Hepatocyte (in vitro differentiated cells): Measurements from ENCODE around the gene TESK2. TPM values are rescaled to one million over a fixed set of nuclear protein-coding genes. Genes with fewer than 3 reads are reported as not detected.

Source experiments
- DNase-seq: peaks from one replicate; pipeline ENCODE4 v3.0.0-alpha.2; 2016; ENCODE audit warnings: low spot score
- H2AFZ ChIP-seq: fragments of 200-600 bp; sonication (generic); 2 replicates; pipeline ENCODE4 v1.6.0; 2016; ENCODE audit warnings: antibody characterized with exemption, mild to moderate bottlenecking
- H3K27ac ChIP-seq: fragments of 200-600 bp; sonication (generic); 2 replicates; pipeline ENCODE4 v1.5.1; 2016; ENCODE audit warnings: mild to moderate bottlenecking
- H3K27me3 ChIP-seq: fragments of 200-600 bp; sonication (generic); 2 replicates; pipeline ENCODE4 v1.6.1; 2016
- H3K36me3 ChIP-seq: fragments of 200-600 bp; sonication (generic); replicated peaks from 2 replicates; pipeline ENCODE4 v1.5.1; 2016; ENCODE audit warnings: low read depth; ENCODE audit not compliant: insufficient read depth
- H3K4me1 ChIP-seq: fragments of 200-600 bp; sonication (generic); 2 replicates; pipeline ENCODE4 v1.5.1; 2016; ENCODE audit warnings: mild to moderate bottlenecking, moderate library complexity; ENCODE audit not compliant: insufficient read depth
- H3K4me2 ChIP-seq: fragments of 200-600 bp; sonication (generic); 2 replicates; pipeline ENCODE4 v1.6.0; 2016
- H3K4me3 ChIP-seq: fragments of 200-600 bp; sonication (generic); 2 replicates; pipeline ENCODE4 v1.5.1; 2016; ENCODE audit warnings: mild to moderate bottlenecking
- H3K79me2 ChIP-seq: fragments of 200-600 bp; sonication (generic); 2 replicates; pipeline ENCODE4 v1.6.0; 2017; ENCODE audit warnings: mild to moderate bottlenecking
- H3K9me2 ChIP-seq: fragments of 200-600 bp; sonication (generic); replicated peaks from 2 replicates; pipeline ENCODE4 v1.6.0; 2017; ENCODE audit warnings: mild to moderate bottlenecking; ENCODE audit not compliant: insufficient read depth
- H3K9me3 ChIP-seq: fragments of 200-600 bp; sonication (generic); 2 replicates; pipeline ENCODE4 v1.5.1; 2016; ENCODE audit warnings: low read depth, mild to moderate bottlenecking
- H4K20me1 ChIP-seq: fragments of 200-600 bp; sonication (generic); 2 replicates; pipeline ENCODE4 v1.6.0; 2016; ENCODE audit warnings: mild to moderate bottlenecking; ENCODE audit not compliant: insufficient read depth, poor library complexity, severe bottlenecking
- CTCF ChIP-seq: fragments of 200-600 bp; sonication (generic); IDR thresholded peaks from 2 replicates; pipeline ENCODE4 v1.5.1; 2016; ENCODE audit warnings: antibody characterized with exemption, mild to moderate bottlenecking; ENCODE audit not compliant: poor library complexity
- EZH2 ChIP-seq: fragments of 200-600 bp; sonication (generic); IDR thresholded peaks from 2 replicates; pipeline ENCODE4 v1.6.1; 2016; ENCODE audit warnings: antibody characterized with exemption, mild to moderate bottlenecking, borderline replicate concordance
- EZH2phosphoT487 ChIP-seq: fragments of 200-600 bp; sonication (generic); IDR thresholded peaks from one replicate; pipeline ENCODE4 v1.6.1; 2018; ENCODE audit warnings: antibody characterized with exemption, mild to moderate bottlenecking, low read depth, moderate library complexity; ENCODE audit not compliant: unreplicated experiment, severe bottlenecking
- WGBS: methylation state at CpG from one replicate; pipeline ENCODE4 v1.1.6; 2016; ENCODE audit warnings: low lambda C conversion rate; ENCODE audit errors: missing lambda C conversion rate; 5-methylcytosine and 5-hydroxymethylcytosine counted together
- polyA plus RNA-seq: library from polyadenylated mRNA; unstranded; fragments of >200 nt; fragmentation: Nextera tagmentation; extraction: Ambion mirVana; gene quantifications from 2 replicates; pipeline ENCODE4 v1.2.1, GENCODE V29; 2016
- total RNA-seq: library from RNA; depleted of rRNA; stranded (reverse); fragments of >200 nt; gene quantifications from 2 replicates; pipeline ENCODE4 v1.2.3, GENCODE V29; 2014

Gene TESK2
- total and polyA plus RNA-seq, 2 experiments from 2014 or later: 6.2 to 8.6 TPM

GRCh38 chr1:45456531-45456930 lies 34.4 kb downstream of the TESK2 start:
- H3K27me3 ChIP-seq: no peaks in the 10 kb centered on the region
- no peak overlapping the region for H3K27ac ChIP-seq
- no peaks in the 10 kb centered on the region for H3K9me2 ChIP-seq
- H3K9me3 ChIP-seq: no peaks in the 10 kb centered on the region
- no peak overlapping the region for H3K4me2 ChIP-seq
- no peaks in the 10 kb centered on the region for H4K20me1 ChIP-seq
- peaks cover 4% of the 10 kb centered on the region for H3K79me2 ChIP-seq
- TF ChIP-seq EZH2phosphoT487 (no peak), EZH2 (no peak), CTCF (no peak)
- H3K4me1 ChIP-seq: no peaks in the 10 kb centered on the region
- no peak overlapping the region for H2AFZ ChIP-seq
- H3K36me3 ChIP-seq: no peaks in the 10 kb centered on the region
- no peak for DNase-seq
- H3K4me3 ChIP-seq: no peak overlapping the region

- Histone ChIP-seq H3K79me2 (no peaks in the 10 kb centered on the region), H3K9me2 (no peaks in the 10 kb centered on the region), H3K4me2 (no peak overlapping the region), H3K4me1 (no peaks in the 10 kb centered on the region), H3K9me3 (no peaks in the 10 kb centered on the region), H3K27me3 (no peaks in the 10 kb centered on the region), H3K36me3 (no peaks in the 10 kb centered on the region), H3K4me3 (no peak overlapping the region), H2AFZ (no peak overlapping the region), H4K20me1 (no peaks in the 10 kb centered on the region), H3K27ac (no peak overlapping the region)
- WGBS: 81% methylated on average over 4 of the region's 4 CpGs
- TF ChIP-seq EZH2phosphoT487: no peak
- TF ChIP-seq CTCF: no peak
- no peak for TF ChIP-seq EZH2
- DNase-seq: no peak
These were observed 35.8 kb downstream of the TESK2 start for GRCh38 chr1:45455162-45455561.

GRCh38 chr1:45454464-45454863 lies 36.5 kb downstream of the TESK2 start:
- TF ChIP-seq CTCF (no peak), EZH2 (no peak), EZH2phosphoT487 (no peak)

GRCh38 chr1:45452503-45452902 lies 38.5 kb downstream of the TESK2 start:
- Histone ChIP-seq H3K27ac (no peak overlapping the region), H3K9me3 (no peaks in the 10 kb centered on the region), H3K4me2 (no peak overlapping the region), H3K27me3 (no peaks in the 10 kb centered on the region), H4K20me1 (no peaks in the 10 kb centered on the region), H3K36me3 (no peaks in the 10 kb centered on the region), H3K4me1 (no peaks in the 10 kb centered on the region), H2AFZ (no peak overlapping the region), H3K9me2 (no peaks in the 10 kb centered on the region), H3K79me2 (no peaks in the 10 kb centered on the region), H3K4me3 (no peak overlapping the region)
- DNase-seq: no peak
- WGBS: 85% methylated on average over 3 of the region's 3 CpGs
- TF ChIP-seq EZH2: no peak
- no peak for TF ChIP-seq EZH2phosphoT487
- no peak for TF ChIP-seq CTCF

More at GRCh38 chr1:45454464-45454863, 36.5 kb downstream of the TESK2 start:
- no peak for DNase-seq
- no peaks in the 10 kb centered on the region for H3K4me1 ChIP-seq
- no peak overlapping the region for H2AFZ ChIP-seq
- WGBS: 95% methylated on average over 4 of the region's 4 CpGs
- H3K27me3 ChIP-seq: no peaks in the 10 kb centered on the region
- no peak overlapping the region for H3K27ac ChIP-seq
- H4K20me1 ChIP-seq: no peaks in the 10 kb centered on the region
- no peaks in the 10 kb centered on the region for H3K79me2 ChIP-seq
- no peak overlapping the region for H3K4me2 ChIP-seq
- no peaks in the 10 kb centered on the region for H3K9me3 ChIP-seq
- no peak overlapping the region for H3K4me3 ChIP-seq
- H3K36me3 ChIP-seq: no peaks in the 10 kb centered on the region
- no peaks in the 10 kb centered on the region for H3K9me2 ChIP-seq
